Mucosa of gallbladder (tissue), 1 donor: ENCODE measurements around the gene NR2F6. TPM values are rescaled to one million over a fixed set of nuclear protein-coding genes. Genes with fewer than 3 reads are reported as not detected.

Experiments used
- DNase-seq: peaks from one replicate; pipeline ENCODE4 v3.0.0-alpha.2; 2020; ENCODE audit warnings: low spot score
- total RNA-seq: library from RNA; stranded (reverse); gene quantifications from one replicate; pipeline ENCODE4 v1.2.1, GENCODE V29; 2021
- donor health status: DM: no; HTN: no; CAD: no.

The NR2F6 gene
- total RNA-seq, 1 donor from 2014 or later: 46.3 TPM

GRCh38 chr19:17237747-17238706, 7.7 kb downstream of the NR2F6 start:
- DNase-seq: no peak

GRCh38 chr19:17236811-17237543, 8.7 kb downstream of the NR2F6 start:
- DNase-seq: no peak

GRCh38 chr19:17235971-17236777, 9.5 kb downstream of the NR2F6 start:
- DNase-seq: no peak

GRCh38 chr19:17235300-17235970, 10.3 kb downstream of the NR2F6 start:
- peak; percentile 70 for DNase-seq

- DNase-seq: peak; percentile 44
These were observed 10.8 kb downstream of the NR2F6 start for GRCh38 chr19:17234911-17235299.

GRCh38 chr19:17232258-17232657, 13.5 kb downstream of the NR2F6 start:
- no peak for DNase-seq

- DNase-seq: no peak
These were observed 15.8 kb downstream of the NR2F6 start for GRCh38 chr19:17229890-17230289.

GRCh38 chr19:17227798-17228367, 17.8 kb downstream of the NR2F6 start:
- DNase-seq: no peak

- DNase-seq: peak; percentile 99
These were observed 19.5 kb downstream of the NR2F6 start, which contains the start of gene OCEL1 for GRCh38 chr19:17226002-17226933. TSS of gene OCEL1 (plus strand) at chr19:17226226. CDS start at chr19:17226248, 22 bp downstream.

- DNase-seq: no peak
These were observed 20.7 kb downstream of the NR2F6 start for GRCh38 chr19:17225053-17225452.

GRCh38 chr19:17220207-17220758, 25.4 kb downstream of the NR2F6 start:
- no peak for DNase-seq

GRCh38 chr19:17219286-17219685, 26.4 kb downstream of the NR2F6 start:
- DNase-seq: no peak

GRCh38 chr19:17216058-17216670, 29.6 kb downstream of the NR2F6 start:
- no peak for DNase-seq

GRCh38 chr19:17215127-17215971, 30.4 kb downstream of the NR2F6 start, which contains the start of gene USE1:
TSS of gene USE1 (plus strand) at chr19:17215357. CDS start at chr19:17215406, 49 bp downstream.
- DNase-seq: peak; percentile 92

- DNase-seq: no peak
These were observed 31.1 kb downstream of the NR2F6 start for GRCh38 chr19:17214508-17215126.

- no peak for DNase-seq
These were observed 32.4 kb downstream of the NR2F6 start for GRCh38 chr19:17213334-17213733.
